ENCODE data around the gene EEF1G. TPM values are rescaled to one million over a fixed set of nuclear protein-coding genes. Genes with fewer than 3 reads are reported as not detected.

EEF1G gene
- total RNA-seq, 1 experiment from 2014 or later: 2,004 TPM

DNA sequence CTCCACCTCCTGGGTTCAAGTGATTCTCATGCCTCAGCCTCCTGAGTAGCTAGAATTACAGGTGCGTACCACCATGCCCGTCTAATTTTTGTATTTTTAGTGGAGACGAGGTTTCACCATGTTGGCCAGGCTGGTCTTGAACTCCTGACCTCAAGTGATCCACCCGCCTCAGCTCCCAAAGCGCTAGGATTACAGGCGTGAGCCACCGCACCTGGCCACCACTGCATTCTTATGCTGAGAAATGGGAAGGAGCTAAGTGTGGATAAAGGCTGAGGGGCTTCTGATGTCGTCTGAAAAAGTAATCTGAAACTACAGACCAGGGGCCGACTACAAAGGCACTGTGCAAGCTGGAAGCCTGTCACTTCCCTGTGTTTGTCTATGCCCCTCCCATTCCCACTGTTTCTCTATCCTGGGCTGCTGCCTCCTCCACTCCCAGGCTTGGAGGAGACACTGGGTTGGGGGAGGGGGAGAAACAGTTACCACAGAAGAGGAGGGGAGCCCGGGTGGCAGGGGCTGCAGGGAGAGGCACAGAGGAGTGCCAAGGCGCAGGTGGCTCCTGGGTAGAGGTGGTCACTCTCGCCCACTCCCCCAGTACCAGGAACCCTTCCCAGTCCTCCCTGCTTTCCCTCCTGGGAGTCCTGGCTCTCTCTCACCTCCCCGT, 30.9 kb upstream of the EEF1G start:
- H3K36me3 ChIP-seq (ENCODE audit: control insufficient read depth, insufficient read depth, low read length): 0 out of 2 replicates have a peak, but pooled peaks cover 1% of the 10 kb centered on the region
- peaks cover 26% of the 10 kb centered on the region for H3K4me1 ChIP-seq
- H3K27me3 ChIP-seq (replicated peaks; ENCODE audit: control insufficient read depth, insufficient read depth, low read length): no peaks in the 10 kb centered on the region
- Mint-ChIP-seq H3K27ac (ENCODE audit: unreplicated experiment) (no peak overlapping the region), H3K27me3 (ENCODE audit: insufficient read depth, unreplicated experiment) (no peaks in the 10 kb centered on the region), H3K4me1 (ENCODE audit: low read depth, unreplicated experiment) (peaks cover 51% of the 10 kb centered on the region), H3K4me3 (ENCODE audit: unreplicated experiment) (no peak overlapping the region), H3K9me3 (ENCODE audit: unreplicated experiment) (no peaks in the 10 kb centered on the region), H3K36me3 (ENCODE audit: insufficient read depth, unreplicated experiment) (peaks cover 57% of the 10 kb centered on the region)
- BruUV-seq (replicated peaks): no TSS peak
- POLR2A ChIA-PET: interaction anchor here (0.6 kb wide), 2 partner anchors 68 to 124 kb away, joined by 5 to 6 read pairs; no protein-coding TSS in a partner anchor
- no peak for DNase-seq
- H3K4me3 ChIP-seq (ENCODE audit: low read depth, low read length): no peak overlapping the region
- H3K9me3 ChIP-seq: no peaks in the 10 kb centered on the region
- TF ChIP-seq, protein P1, sequence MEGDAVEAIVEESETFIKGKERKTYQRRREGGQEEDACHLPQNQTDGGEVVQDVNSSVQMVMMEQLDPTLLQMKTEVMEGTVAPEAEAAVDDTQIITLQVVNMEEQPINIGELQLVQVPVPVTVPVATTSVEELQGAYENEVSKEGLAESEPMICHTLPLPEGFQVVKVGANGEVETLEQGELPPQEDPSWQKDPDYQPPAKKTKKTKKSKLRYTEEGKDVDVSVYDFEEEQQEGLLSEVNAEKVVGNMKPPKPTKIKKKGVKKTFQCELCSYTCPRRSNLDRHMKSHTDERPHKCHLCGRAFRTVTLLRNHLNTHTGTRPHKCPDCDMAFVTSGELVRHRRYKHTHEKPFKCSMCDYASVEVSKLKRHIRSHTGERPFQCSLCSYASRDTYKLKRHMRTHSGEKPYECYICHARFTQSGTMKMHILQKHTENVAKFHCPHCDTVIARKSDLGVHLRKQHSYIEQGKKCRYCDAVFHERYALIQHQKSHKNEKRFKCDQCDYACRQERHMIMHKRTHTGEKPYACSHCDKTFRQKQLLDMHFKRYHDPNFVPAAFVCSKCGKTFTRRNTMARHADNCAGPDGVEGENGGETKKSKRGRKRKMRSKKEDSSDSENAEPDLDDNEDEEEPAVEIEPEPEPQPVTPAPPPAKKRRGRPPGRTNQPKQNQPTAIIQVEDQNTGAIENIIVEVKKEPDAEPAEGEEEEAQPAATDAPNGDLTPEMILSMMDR (IDR thresholded peaks at IDR 0.05; ENCODE audit: insufficient read depth in 1 of 2, low read depth in 1 of 2, low read length in 1 of 2, severe bottlenecking in 1 of 2, unreplicated experiment in 1 of 2): no peak
- intact Hi-C loops (cut with micrococcal nuclease; ENCODE audit: unreplicated experiment): no loop called here
- CTCF ChIA-PET: interaction anchor here (0.8 to 0.9 kb wide), 2 partner anchors 7 to 13 kb away, joined by 3 to 4 read pairs; partner anchors contain the start of gene TUT1

DNA sequence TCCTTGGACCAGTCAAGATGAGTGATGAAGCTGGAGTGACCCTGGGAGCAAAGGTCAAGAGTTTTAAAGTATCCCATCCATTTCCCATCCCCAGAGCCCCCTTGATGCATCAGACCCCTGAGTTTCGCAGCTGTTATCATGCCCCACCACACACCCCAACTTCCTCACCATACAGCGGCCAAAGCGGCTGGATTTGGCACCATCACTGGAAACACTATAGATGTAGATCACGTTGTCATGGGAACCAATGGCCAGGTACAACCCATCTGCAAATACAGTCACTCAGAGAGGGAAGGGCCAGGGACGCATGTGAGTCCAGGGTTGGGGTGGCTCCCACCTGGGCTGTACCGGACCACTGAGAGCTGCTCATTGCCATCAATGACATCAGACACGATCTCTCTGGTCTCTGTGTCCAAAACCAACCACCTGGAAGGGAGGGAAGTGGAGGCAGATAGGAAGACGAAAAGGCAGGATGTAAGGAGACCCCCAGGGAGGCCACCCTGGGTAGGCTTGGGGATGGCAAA, 30.1 kb upstream of the EEF1G start:
- no peaks in the 10 kb centered on the region for H3K27me3 Mint-ChIP-seq (ENCODE audit: insufficient read depth, unreplicated experiment)
- no peaks in the 10 kb centered on the region for H3K9me3 Mint-ChIP-seq (ENCODE audit: unreplicated experiment)
- ChIA-PET POLR2A (interaction anchor here (0.6 to 1.6 kb wide), 4 partner anchors 12 to 123 kb away, joined by 5 to 10 read pairs (median 6); partner anchors contain the start of genes C11orf98, CSKMT and TUT1), CTCF (interaction anchor here (0.8 to 0.9 kb wide), 2 partner anchors 8 to 12 kb away, joined by 3 to 4 read pairs; partner anchors contain the start of gene TUT1)
- peaks cover 34% of the 10 kb centered on the region for H3K4me1 ChIP-seq
- no TSS peak for BruUV-seq (replicated peaks)
- H3K4me3 Mint-ChIP-seq (ENCODE audit: unreplicated experiment): peak overlapping the region; percentile 88
- H3K27me3 ChIP-seq (replicated peaks; ENCODE audit: control insufficient read depth, insufficient read depth, low read length): no peaks in the 10 kb centered on the region
- TF ChIP-seq, protein P1 (IDR thresholded peaks at IDR 0.05; ENCODE audit: insufficient read depth in 1 of 2, low read depth in 1 of 2, low read length in 1 of 2, severe bottlenecking in 1 of 2, unreplicated experiment in 1 of 2): no peak
- no peak for DNase-seq
- intact Hi-C loops (cut with micrococcal nuclease; ENCODE audit: unreplicated experiment): loop anchor here (2.0 kb wide), 1 partner anchor 43 kb away; no protein-coding TSS in a partner anchor
- 0 out of 2 replicates have a peak, but pooled peaks cover 1% of the 10 kb centered on the region for H3K36me3 ChIP-seq (ENCODE audit: control insufficient read depth, insufficient read depth, low read length)
- H3K4me3 ChIP-seq (ENCODE audit: low read depth, low read length): no peak overlapping the region
- H3K9me3 ChIP-seq: no peaks in the 10 kb centered on the region
- H3K4me1 Mint-ChIP-seq (ENCODE audit: low read depth, unreplicated experiment): peaks cover 54% of the 10 kb centered on the region
- H3K36me3 Mint-ChIP-seq (ENCODE audit: insufficient read depth, unreplicated experiment): peaks cover 64% of the 10 kb centered on the region
- H3K27ac Mint-ChIP-seq (ENCODE audit: unreplicated experiment): peak overlapping the region; percentile 89

GRCh38 chr11:62603072-62603408, 29.3 kb upstream of the EEF1G start:
- H3K27me3 Mint-ChIP-seq (ENCODE audit: insufficient read depth, unreplicated experiment): no peaks in the 10 kb centered on the region
- peak overlapping the region; percentile 73 for H3K4me3 ChIP-seq (ENCODE audit: low read depth, low read length)
- peaks cover 72% of the 10 kb centered on the region for H3K36me3 Mint-ChIP-seq (ENCODE audit: insufficient read depth, unreplicated experiment)
- no TSS peak for BruUV-seq (replicated peaks)
- intact Hi-C loops (cut with micrococcal nuclease; ENCODE audit: unreplicated experiment): loop anchor here (2.0 kb wide), 1 partner anchor 42 kb away; no protein-coding TSS in a partner anchor
- DNase-seq: peak; percentile 67 to 69
- peaks cover 51% of the 10 kb centered on the region for H3K4me1 Mint-ChIP-seq (ENCODE audit: low read depth, unreplicated experiment)
- peaks cover 35% of the 10 kb centered on the region for H3K4me1 ChIP-seq
- TF ChIP-seq, protein P1 (IDR thresholded peaks at IDR 0.05; ENCODE audit: insufficient read depth in 1 of 2, low read depth in 1 of 2, low read length in 1 of 2, severe bottlenecking in 1 of 2, unreplicated experiment in 1 of 2): no peak
- H3K9me3 Mint-ChIP-seq (ENCODE audit: unreplicated experiment): no peaks in the 10 kb centered on the region
- no peaks in the 10 kb centered on the region for H3K9me3 ChIP-seq
- ChIA-PET POLR2A (interaction anchor here (0.9 to 1.6 kb wide), 3 partner anchors 11 to 62 kb away, joined by 5 to 10 read pairs (median 7); partner anchors contain the start of genes B3GAT3, C11orf98, CSKMT and TUT1), CTCF (interaction anchor here (0.5 to 0.8 kb wide), 2 partner anchors 8 to 61 kb away, joined by 3 to 4 read pairs; no protein-coding TSS in a partner anchor)
- H3K27ac Mint-ChIP-seq (ENCODE audit: unreplicated experiment): peak overlapping the region; percentile 89
- no peaks in the 10 kb centered on the region for H3K27me3 ChIP-seq (replicated peaks; ENCODE audit: control insufficient read depth, insufficient read depth, low read length)
- H3K36me3 ChIP-seq (ENCODE audit: control insufficient read depth, insufficient read depth, low read length): 0 out of 2 replicates have a peak, but pooled peaks cover 1% of the 10 kb centered on the region
- peak overlapping the region; percentile 88 for H3K4me3 Mint-ChIP-seq (ENCODE audit: unreplicated experiment)

Measured in Caco-2 (cell line).